AG04449 (cell line): Measurements from ENCODE around the gene SND1.
A peak's percentile ranks its signal among the peaks of the same experiment; 100 is the strongest.

Source experiments
- CTCF ChIA-PET: fragments of 350-600 bp; formaldehyde crosslinking; extraction: SDS; loops from one replicate; lab custom pipeline; 2021; ENCODE audit warnings: antibody characterized with exemption; lab: Yijun Ruan, JAX
- POLR2A ChIA-PET: fragments of 400-600, 350-600 bp; formaldehyde crosslinking; extraction: SDS; loops from one replicate; lab custom pipeline; 2020; ENCODE audit warnings: antibody characterized with exemption, inconsistent platforms; lab: Yijun Ruan, JAX
- DNase-seq: peaks from one replicate; pipeline ENCODE4 v3.0.0-alpha.2; 2010; ENCODE audit warnings: low read depth, low spot score
- H3K4me3 ChIP-seq: 2 replicates; pipeline ENCODE4 v1.5.1; 2011; ENCODE audit warnings: low read depth, mild to moderate bottlenecking, control low read depth, low read length
- TF ChIP-seq, protein P1 (sequence below): IDR thresholded peaks from one replicate; pipeline ENCODE4 v1.5.1; 2011; ENCODE audit warnings: mild to moderate bottlenecking, moderate library complexity, low read length, control low read depth, inconsistent platforms; ENCODE audit not compliant: insufficient read depth; ENCODE audit errors: missing control alignments

The SND1 gene

DNA sequence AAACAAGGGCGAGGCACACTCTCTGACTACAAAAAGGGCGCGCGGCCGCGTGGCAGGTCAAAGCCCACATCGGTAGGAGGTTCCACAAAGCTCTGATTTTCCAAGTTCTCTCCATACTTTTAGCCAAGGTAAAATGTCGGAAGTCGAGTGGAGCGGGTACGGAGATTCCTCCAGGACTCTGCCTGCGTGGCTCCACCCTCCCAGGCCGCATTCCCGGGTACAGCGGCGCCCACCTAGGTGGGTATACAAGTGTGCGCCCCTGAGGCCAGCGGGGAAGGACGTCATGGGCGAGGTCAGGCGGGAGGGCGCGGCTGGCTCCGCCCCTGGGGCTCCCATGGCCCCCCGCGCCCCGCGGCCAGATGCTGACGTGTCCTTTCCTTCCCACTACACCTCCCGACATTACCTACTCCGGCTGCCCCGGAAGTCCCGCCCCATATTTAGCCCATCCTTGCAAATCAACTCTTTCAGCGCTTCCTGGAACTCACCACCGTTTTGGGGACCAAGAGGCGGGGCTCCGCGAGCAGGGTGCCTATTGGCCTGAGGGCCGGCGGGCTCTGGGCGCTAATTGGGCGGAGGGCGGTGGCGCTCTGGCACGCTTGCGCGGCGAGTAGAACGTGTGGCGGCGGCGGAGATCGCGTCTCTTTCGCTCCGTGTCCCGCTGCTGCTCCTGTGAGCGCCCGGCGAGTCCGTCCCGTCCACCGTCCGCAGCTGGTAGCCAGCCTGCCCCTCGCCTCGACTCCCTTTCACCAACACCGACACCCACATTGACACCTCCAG is at the start of gene SND1:
Gene SND1 (plus strand): TSS at position 639 of the 777 bp plus-strand sequence. CDS start 180 bp downstream, outside the sequence.
- CTCF ChIA-PET, result no interaction called here
- peak within 1 kb of the TSS; percentile 99 for H3K4me3 ChIP-seq
- peak; percentile 95 for DNase-seq
- POLR2A ChIA-PET, result interaction anchor here (0.9 kb wide), 1 partner anchor 23 kb away, joined by 3 read pairs; no protein-coding TSS in a partner anchor
- TF ChIP-seq, protein P1, sequence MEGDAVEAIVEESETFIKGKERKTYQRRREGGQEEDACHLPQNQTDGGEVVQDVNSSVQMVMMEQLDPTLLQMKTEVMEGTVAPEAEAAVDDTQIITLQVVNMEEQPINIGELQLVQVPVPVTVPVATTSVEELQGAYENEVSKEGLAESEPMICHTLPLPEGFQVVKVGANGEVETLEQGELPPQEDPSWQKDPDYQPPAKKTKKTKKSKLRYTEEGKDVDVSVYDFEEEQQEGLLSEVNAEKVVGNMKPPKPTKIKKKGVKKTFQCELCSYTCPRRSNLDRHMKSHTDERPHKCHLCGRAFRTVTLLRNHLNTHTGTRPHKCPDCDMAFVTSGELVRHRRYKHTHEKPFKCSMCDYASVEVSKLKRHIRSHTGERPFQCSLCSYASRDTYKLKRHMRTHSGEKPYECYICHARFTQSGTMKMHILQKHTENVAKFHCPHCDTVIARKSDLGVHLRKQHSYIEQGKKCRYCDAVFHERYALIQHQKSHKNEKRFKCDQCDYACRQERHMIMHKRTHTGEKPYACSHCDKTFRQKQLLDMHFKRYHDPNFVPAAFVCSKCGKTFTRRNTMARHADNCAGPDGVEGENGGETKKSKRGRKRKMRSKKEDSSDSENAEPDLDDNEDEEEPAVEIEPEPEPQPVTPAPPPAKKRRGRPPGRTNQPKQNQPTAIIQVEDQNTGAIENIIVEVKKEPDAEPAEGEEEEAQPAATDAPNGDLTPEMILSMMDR, result no peak

DNA sequence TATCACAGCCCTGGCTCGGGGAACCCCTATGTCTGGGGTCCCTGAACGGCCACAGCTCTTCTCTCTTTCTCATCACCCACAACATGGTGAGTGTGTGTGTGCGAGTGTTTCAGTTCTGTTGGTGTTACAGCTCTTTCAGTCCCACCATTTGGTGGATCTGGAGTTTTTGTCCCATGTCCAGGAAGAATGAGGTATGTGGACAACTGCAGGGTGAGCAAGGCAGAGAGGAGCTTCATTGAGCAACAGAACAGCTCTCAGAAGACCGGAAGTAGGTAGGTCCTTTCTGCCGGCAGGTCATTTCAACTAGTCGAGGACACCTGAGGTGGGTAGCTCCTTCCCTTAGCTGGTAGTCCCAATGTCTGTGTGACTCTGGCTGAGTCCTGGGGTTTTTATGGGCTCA is 43.5 kb upstream of the SND1 start:
- ChIA-PET POLR2A (no interaction called here), CTCF (interaction anchor here (1.3 to 1.5 kb wide), 2 partner anchors 9 to 11 kb away, joined by 3 read pairs; no protein-coding TSS in a partner anchor)
- TF ChIP-seq, protein P1, result no peak
- H3K4me3 ChIP-seq, result no peak overlapping the region
- DNase-seq, result no peak

DNA sequence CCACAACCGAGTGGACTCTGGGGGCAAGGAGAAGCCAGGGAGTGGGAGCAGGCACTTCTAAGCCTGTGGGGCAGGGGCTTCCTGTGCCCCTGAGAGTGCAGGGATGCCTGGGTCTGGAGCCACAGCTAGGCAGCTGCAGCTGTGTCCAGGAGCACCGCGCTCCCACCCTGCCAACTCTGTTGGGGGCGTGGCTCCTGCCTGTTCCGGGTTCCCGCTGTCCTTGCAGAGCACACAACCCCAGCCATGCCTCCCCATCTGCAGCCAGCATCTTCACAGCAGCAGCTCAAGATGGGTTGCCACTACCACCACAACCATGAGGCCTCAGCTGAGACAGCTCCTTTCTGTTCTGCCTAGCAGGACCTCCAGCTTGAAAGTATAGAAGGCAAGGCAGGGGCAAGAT is 42.7 kb upstream of the SND1 start:
- POLR2A ChIA-PET, result no interaction called here
- no peak overlapping the region for H3K4me3 ChIP-seq
- DNase-seq, result no peak
- CTCF ChIA-PET, result interaction anchor here (1.3 kb wide), 1 partner anchor 10 kb away, joined by 3 read pairs; no protein-coding TSS in a partner anchor
- TF ChIP-seq, protein P1, result no peak

DNA sequence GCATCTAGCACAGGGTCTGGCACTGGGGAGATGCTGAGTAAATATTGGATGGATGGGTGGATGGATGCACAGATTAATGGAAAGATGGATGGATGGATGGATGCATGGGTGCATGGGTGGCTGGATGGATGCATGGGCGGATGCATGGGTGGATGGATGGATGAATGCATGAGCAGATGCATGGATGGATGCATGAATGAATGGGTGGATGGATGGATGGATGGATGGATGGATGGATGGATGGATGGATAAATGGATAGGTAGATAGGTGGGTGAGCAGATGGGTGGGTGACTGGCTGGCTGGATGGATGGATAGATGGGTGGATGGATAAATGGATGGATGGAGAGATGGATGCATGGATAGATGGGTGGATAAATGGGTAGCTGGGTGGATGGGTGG is 39.7 kb upstream of the SND1 start:
- DNase-seq, result no peak
- ChIA-PET POLR2A (no interaction called here), CTCF (no interaction called here)
- no peak overlapping the region for H3K4me3 ChIP-seq
- TF ChIP-seq, protein P1, result no peak

DNA sequence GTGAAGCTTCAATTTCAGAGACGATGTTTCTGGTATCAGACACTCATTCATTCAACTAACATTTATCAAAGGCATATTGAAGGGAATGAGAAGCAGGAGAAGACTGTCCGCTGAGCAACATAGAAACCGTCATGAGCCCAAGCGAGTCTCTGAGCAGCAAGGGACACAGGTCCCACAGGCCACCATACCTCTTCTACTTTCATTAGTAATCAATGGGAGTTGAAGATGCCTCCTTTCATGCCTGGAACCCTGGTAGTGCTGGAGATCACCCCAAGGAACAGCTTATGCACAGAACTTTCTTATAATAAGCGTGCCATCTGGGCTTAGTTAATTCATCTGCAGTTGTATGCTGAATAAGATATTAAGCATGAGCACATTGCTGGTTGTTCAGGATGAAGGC is 35.3 kb upstream of the SND1 start:
- DNase-seq, result no peak
- POLR2A ChIA-PET, result no interaction called here
- TF ChIP-seq, protein P1, result no peak
- CTCF ChIA-PET, result interaction anchor here (1.0 kb wide), 1 partner anchor 9 kb away, joined by 3 read pairs; no protein-coding TSS in a partner anchor
- no peak overlapping the region for H3K4me3 ChIP-seq

DNA sequence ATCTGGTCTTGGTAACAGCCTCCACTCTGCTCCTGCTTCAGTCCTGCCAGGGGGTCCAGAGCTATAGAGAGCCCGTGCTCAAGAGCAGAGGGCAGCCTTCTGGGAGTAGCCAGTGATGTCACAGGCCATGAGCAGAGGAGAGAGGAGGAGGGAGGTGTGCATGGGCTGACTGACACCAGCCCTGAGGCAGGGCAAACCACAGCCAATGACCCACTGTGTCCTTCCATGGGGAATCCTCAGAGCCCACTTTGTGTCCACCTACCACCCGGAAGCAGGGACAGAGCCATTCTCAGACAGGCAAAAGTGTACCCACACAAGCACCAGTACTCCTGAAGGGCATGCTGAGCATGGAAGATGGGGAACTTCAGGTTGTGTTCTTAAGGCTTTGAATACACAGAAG is 34.0 kb upstream of the SND1 start, which contains the start of gene PAX4:
Gene PAX4 (minus strand): TSS at position 101 of the 400 bp plus-strand sequence. CDS start 2,214 bp downstream, outside the sequence.
- no peak for DNase-seq

More for the DNA sequence above, 34.0 kb upstream of the SND1 start, which contains the start of gene PAX4:
- no peak within 1 kb of the TSS for H3K4me3 ChIP-seq
- POLR2A ChIA-PET, result no interaction called here
- CTCF ChIA-PET, result no interaction called here
- TF ChIP-seq, protein P1, result no peak
